HK-2 (cell line): ENCODE data around the gene SERPINH1.

Experiments used
- DNase-seq: peaks from one replicate; pipeline ENCODE4 v3.0.0-alpha.2; 2018; ENCODE audit not compliant: unreplicated experiment

SERPINH1 gene

GRCh38 chr11:75596914-75597313, 34.9 kb downstream of the SERPINH1 start:
- DNase-seq = no peak

- DNase-seq = no peak
Measured at GRCh38 chr11:75597636-75598035, 35.6 kb downstream of the SERPINH1 start.

- DNase-seq = no peak
Measured at GRCh38 chr11:75598264-75598663, 36.2 kb downstream of the SERPINH1 start.

GRCh38 chr11:75598900-75599299, 36.8 kb downstream of the SERPINH1 start:
- DNase-seq = no peak

- DNase-seq = no peak
Measured at GRCh38 chr11:75600356-75600755, 38.3 kb downstream of the SERPINH1 start.

GRCh38 chr11:75601494-75601893, 39.4 kb downstream of the SERPINH1 start:
- DNase-seq = no peak

GRCh38 chr11:75602951-75603350, 40.9 kb downstream of the SERPINH1 start:
- DNase-seq = no peak

GRCh38 chr11:75603791-75604736, 42.0 kb downstream of the SERPINH1 start:
- DNase-seq = no peak

- DNase-seq = no peak
Measured at GRCh38 chr11:75606099-75606498, 44.0 kb downstream of the SERPINH1 start.

GRCh38 chr11:75611823-75612222, 49.8 kb downstream of the SERPINH1 start:
- no peak for DNase-seq

- no peak for DNase-seq
Measured at GRCh38 chr11:75615751-75616150, 53.7 kb downstream of the SERPINH1 start.

GRCh38 chr11:75616281-75616680, 54.2 kb downstream of the SERPINH1 start:
- no peak for DNase-seq
